Gastrocnemius medialis (tissue), 4 donors: ENCODE data around the gene MIF. TPM values are rescaled to one million over a fixed set of nuclear protein-coding genes. Genes with fewer than 3 reads are reported as not detected.
"Not testable (repeated sequence)": the region's sequence is repeated elsewhere in the genome, so short reads cannot be mapped to it uniquely, and the experiment has no call there.

Experiments used
- ATAC-seq, 2 donors: fragments of 150-250 bp; one replicate each; pipeline ENCODE4 v1.9.1; 2016
- DNase-seq, 2 donors: peaks; one replicate each; pipeline ENCODE4 v3.0.0-alpha.2; 2019
- H3K27ac ChIP-seq, 4 donors: fragments of 200-600 bp; sonication (generic); 1 replicate in 1 of 4; 2 replicates in 3 of 4; pipeline ENCODE4 v1.5.1; 2016 to 2018; ENCODE audit warnings: mild to moderate bottlenecking in 2 of 4, moderate library complexity in 1 of 4
- H3K27me3 ChIP-seq, 3 donors: fragments of 200-600 bp; sonication (generic) in 2 of 3; 1 replicate in 1 of 3; 2 replicates in 2 of 3; pipeline versions ENCODE4 v1.5.1 to v1.6.0; 2016 to 2019; ENCODE audit warnings: mild to moderate bottlenecking in 1 of 3, moderate library complexity in 1 of 3
- H3K36me3 ChIP-seq, 2 donors: fragments of 200-600 bp; sonication (generic) in 1 of 2; one replicate each; pipeline ENCODE4 v1.5.1; 2017 to 2018
- H3K4me1 ChIP-seq, 2 donors: fragments of 200-600 bp; sonication (generic) in 1 of 2; one replicate each; pipeline ENCODE4 v1.5.1; 2016 to 2017; ENCODE audit warnings: mild to moderate bottlenecking in 2 of 2
- H3K4me3 ChIP-seq, 4 donors: fragments of 200-600 bp; sonication (generic) in 3 of 4; 1 replicate in 1 of 4; 2 replicates in 3 of 4; pipeline ENCODE4 v1.5.1; 2016 to 2019; ENCODE audit warnings: mild to moderate bottlenecking in 2 of 4
- H3K9me3 ChIP-seq, 3 donors: fragments of 200-600 bp; sonication (generic) in 2 of 3; 1 replicate in 1 of 3; 2 replicates in 2 of 3; pipeline ENCODE4 v1.5.1; 2016 to 2019
- POLR2A ChIP-seq, 2 donors: fragments of 450-650 bp; IDR thresholded peaks; one replicate each; pipeline ENCODE4 v1.6.1; 2017; ENCODE audit warnings: antibody characterized with exemption in 2 of 2, mild to moderate bottlenecking in 2 of 2, moderate library complexity in 2 of 2
- in situ Hi-C, 4 donors: fragments of 200-750 bp; cut with MboI; loops; one replicate each; pipeline versions ENCODE4 v1.15.0 to v1.8.0; 2017; ENCODE audit warnings: low sequenced_read_pairs in 4 of 4
- intact Hi-C: fragments of 100-400 bp; cut with DNase I; formaldehyde crosslinking; loops from one replicate; pipeline ENCODE4 v1.15.1; 2023; ENCODE audit warnings: low total_unique reads
- total RNA-seq, 4 donors: library from RNA; depleted of rRNA; stranded (reverse); fragments of >200 nt; gene quantifications; one replicate each; pipeline versions ENCODE4 v1.1.0 to v1.2.3, GENCODE V29; 2016
- TF ChIP-seq, protein P1 (sequence below), 5 experiments: fragments of 450-650 bp in 3 of 5; fragments of 200-600 bp in 2 of 5; sonication (generic) in 2 of 5; IDR thresholded peaks in 4 of 5; conservative IDR thresholded peaks in 1 of 5; 1 replicate in 4 of 5; 2 replicates in 1 of 5; pipeline ENCODE4 v1.5.1; 2016 to 2019; ENCODE audit warnings: antibody characterized with exemption in 5 of 5, mild to moderate bottlenecking in 3 of 5, moderate library complexity in 3 of 5

Gene MIF
- total RNA-seq, 4 donors from 2014 or later: 78.1 to 145 (median 129) TPM

DNA sequence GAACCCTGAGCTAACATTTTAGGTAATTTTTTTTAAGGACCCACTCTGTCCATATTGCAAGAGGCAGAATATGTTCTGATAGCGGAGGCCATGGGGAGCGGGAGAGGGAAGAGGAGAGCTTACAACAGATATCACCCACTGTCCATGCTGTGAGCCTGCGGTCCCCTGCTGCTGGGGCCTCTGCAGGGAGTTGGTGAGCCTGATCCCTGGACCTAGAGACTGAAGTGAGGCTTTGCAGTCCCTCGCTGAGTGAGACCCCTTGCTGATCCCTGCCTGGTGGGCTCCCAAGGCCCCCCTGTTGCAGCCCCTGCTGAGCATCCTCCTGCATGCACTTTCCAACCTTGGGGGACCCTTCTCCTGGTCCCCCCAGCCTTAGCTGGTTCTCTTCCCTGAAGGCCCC lies 12.5 kb downstream of the MIF start:
- TF ChIP-seq, protein P1, sequence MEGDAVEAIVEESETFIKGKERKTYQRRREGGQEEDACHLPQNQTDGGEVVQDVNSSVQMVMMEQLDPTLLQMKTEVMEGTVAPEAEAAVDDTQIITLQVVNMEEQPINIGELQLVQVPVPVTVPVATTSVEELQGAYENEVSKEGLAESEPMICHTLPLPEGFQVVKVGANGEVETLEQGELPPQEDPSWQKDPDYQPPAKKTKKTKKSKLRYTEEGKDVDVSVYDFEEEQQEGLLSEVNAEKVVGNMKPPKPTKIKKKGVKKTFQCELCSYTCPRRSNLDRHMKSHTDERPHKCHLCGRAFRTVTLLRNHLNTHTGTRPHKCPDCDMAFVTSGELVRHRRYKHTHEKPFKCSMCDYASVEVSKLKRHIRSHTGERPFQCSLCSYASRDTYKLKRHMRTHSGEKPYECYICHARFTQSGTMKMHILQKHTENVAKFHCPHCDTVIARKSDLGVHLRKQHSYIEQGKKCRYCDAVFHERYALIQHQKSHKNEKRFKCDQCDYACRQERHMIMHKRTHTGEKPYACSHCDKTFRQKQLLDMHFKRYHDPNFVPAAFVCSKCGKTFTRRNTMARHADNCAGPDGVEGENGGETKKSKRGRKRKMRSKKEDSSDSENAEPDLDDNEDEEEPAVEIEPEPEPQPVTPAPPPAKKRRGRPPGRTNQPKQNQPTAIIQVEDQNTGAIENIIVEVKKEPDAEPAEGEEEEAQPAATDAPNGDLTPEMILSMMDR (IDR thresholded peaks at IDR 0.05 in 4 of 5, conservative IDR thresholded peaks at IDR 0.05 in 1 of 5): no peak
- TF ChIP-seq POLR2A (IDR thresholded peaks at IDR 0.05): no peak
- intact Hi-C loops: no loop called here
- ATAC-seq: no peak
- Histone ChIP-seq H3K4me3 (no peak overlapping the region), H3K36me3 (no peaks in the 10 kb centered on the region), H3K9me3 (no peaks in the 10 kb centered on the region), H3K27ac (no peak overlapping the region), H3K27me3 (peaks cover 0 to 4% (median 0%) of the 10 kb centered on the region in 3 donors), H3K4me1 (no peaks in the 10 kb centered on the region)
- no peak for DNase-seq
- in situ Hi-C loops: no loop called here

DNA sequence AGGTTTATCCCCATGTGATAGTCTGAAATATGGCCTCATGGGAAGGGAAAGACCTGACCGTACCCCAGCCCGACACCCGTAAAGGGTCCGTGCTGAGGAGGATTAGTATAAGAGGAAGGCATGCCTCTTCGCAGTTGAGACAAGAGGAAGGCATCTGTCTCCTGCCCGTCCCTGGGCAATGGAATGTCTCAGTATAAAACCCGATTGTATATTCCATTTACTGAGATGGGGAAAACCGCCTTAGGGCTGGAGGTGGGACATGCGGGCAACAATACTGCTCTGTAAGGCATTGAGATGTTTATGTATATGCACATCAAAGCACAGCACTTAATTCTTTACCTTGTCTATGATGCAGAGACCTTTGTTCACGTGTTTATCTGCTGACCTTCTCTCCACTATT lies 13.2 kb downstream of the MIF start:
- H3K4me1 ChIP-seq, H3K27ac ChIP-seq, H3K36me3 ChIP-seq, H3K9me3 ChIP-seq, intact Hi-C loops, DNase-seq, H3K27me3 ChIP-seq, ATAC-seq, H3K4me3 ChIP-seq, in situ Hi-C loops: not testable (repeated sequence)

DNA sequence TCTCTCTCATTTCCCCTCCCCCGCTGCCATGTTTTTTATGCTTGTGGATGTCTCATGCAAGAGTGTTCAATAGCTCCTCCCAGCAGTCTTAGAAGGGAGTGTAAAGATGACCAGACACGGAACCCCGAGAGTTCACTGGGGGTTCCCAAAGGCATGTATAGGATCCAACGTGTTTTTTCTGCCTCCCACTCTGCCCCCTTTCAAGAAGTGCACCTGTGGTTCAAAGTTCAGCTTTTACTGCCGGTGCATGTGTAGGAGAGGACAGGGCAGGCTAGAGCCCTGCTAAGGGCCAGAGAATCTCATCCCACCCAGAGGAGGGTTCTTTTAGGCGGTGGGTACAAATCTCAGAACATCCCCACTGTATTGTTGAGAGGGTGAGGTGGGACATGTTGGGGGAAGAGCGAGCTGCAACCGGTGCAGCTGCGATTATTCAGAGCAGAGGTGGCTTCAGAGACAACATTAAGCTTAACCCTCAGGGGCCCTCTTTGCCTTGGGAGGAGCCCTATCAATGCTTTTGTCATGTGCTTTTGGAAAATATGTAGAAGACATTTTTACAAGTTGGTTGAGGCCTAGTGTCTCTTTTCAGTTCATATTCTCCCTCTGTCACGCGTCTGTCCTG lies 14.5 kb downstream of the MIF start:
- Histone ChIP-seq H3K4me1 (peaks cover 4 to 5% of the 10 kb centered on the region in 2 donors), H3K9me3 (no peaks in the 10 kb centered on the region), H3K27ac (no peak overlapping the region), H3K36me3 (no peaks in the 10 kb centered on the region), H3K27me3 (peaks cover 0 to 4% (median 0%) of the 10 kb centered on the region in 3 donors), H3K4me3 (no peak overlapping the region)
- DNase-seq (no peak), ATAC-seq (no peak)
- no peak for TF ChIP-seq POLR2A (IDR thresholded peaks at IDR 0.05)
- TF ChIP-seq, protein P1 (IDR thresholded peaks at IDR 0.05 in 4 of 5, conservative IDR thresholded peaks at IDR 0.05 in 1 of 5): no peak
- in situ Hi-C loops: no loop called here
- intact Hi-C loops: no loop called here

DNA sequence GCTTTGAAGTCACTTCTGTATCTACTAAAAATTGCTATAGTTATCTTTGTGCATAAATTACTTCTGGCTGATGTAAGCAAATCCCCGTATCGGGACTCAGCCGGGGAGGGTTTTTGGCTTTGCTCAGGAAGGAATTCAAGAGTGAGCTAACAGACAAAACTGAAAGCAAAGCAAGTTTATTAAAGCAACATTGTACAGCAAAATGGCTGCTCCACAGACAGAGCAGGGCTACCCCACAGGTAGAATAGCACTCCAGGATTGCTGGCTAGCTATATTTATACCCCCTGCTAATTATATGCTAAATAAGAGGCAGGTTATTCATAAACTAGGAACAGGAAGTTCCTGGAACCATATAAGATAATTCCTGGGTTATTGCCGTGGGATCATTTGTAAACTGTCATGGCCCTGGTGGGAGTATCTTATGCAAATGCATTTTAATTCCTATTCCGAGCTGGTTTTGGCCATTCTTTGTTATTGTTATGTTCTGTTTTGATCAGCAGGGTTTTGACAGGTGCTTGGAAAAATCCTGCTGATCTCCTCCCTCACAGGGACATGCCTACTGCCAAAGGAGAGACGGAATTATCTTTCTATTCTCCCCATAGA lies 15.2 kb downstream of the MIF start:
- H3K36me3 ChIP-seq: no peaks in the 10 kb centered on the region
- no peak for DNase-seq
- ATAC-seq: no peak
- no peaks in the 10 kb centered on the region for H3K9me3 ChIP-seq
- in situ Hi-C loops (no loop called here), intact Hi-C loops (no loop called here)
- H3K4me3 ChIP-seq: no peak overlapping the region
- TF ChIP-seq POLR2A (IDR thresholded peaks at IDR 0.05): no peak
- TF ChIP-seq, protein P1 (IDR thresholded peaks at IDR 0.05 in 4 of 5, conservative IDR thresholded peaks at IDR 0.05 in 1 of 5): no peak
- peaks cover 4 to 5% of the 10 kb centered on the region in 2 donors for H3K4me1 ChIP-seq
- H3K27me3 ChIP-seq: peaks cover 0 to 4% (median 0%) of the 10 kb centered on the region in 3 donors
- no peak overlapping the region for H3K27ac ChIP-seq

DNA sequence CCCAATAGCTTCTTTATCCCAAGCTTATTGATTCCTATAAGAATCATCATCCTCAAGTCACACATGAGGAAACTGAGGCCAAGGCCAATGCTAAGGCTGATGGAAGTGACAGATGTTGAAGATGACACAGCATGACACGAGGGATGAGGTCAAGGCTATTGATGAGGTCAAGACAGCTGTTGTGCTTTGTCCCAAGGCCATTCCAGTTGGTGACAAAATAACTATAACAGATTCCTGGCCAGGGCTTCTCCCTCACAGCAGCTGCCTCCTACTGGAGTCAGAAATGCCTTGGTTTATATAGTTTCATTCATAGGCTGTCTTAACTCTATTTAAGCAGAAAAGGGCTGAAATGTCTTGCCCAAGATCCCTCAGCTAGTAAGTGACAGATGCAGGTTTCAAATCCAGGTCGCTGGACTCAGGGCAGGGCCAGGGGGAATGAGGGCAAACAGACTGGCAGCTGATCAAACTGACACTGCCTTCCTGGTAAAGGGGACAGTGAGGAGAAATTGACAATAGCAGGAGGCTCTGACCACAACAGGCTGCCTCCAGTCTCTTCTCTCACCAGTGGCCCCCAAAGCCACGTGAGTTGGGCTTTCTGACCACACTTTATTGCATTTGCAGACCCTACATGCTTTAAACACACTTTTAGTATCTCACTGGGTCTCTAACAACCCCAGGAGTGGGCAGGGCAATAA lies 16.5 kb downstream of the MIF start:
- H3K36me3 ChIP-seq: no peaks in the 10 kb centered on the region
- intact Hi-C loops (loop anchor here (5.0 kb wide), 1 partner anchor 123 kb away; the partner anchor contains the start of gene SMARCB1), in situ Hi-C loops (no loop called here)
- no peak for ATAC-seq
- H3K9me3 ChIP-seq: no peaks in the 10 kb centered on the region
- no peak overlapping the region for H3K4me3 ChIP-seq
- no peak for DNase-seq
- H3K4me1 ChIP-seq: peaks cover 4 to 5% of the 10 kb centered on the region in 2 donors
- TF ChIP-seq, protein P1 (IDR thresholded peaks at IDR 0.05 in 4 of 5, conservative IDR thresholded peaks at IDR 0.05 in 1 of 5): no peak
- TF ChIP-seq POLR2A (IDR thresholded peaks at IDR 0.05): no peak
- peaks cover 0 to 4% (median 0%) of the 10 kb centered on the region in 3 donors for H3K27me3 ChIP-seq
- H3K27ac ChIP-seq: no peak overlapping the region
